HG03175 (cell line): ENCODE measurements around the gene MYH9.
"Not testable (repeated sequence)": the region's sequence is repeated elsewhere in the genome, so short reads cannot be mapped to it uniquely, and the experiment has no call there.

Experiments
- ATAC-seq: cut with Tn5 transposase; IDR thresholded peaks from one replicate; pipeline ENCODE4 v1.9.1; 2021; ENCODE audit warnings: mild to moderate bottlenecking, moderate library complexity; ENCODE audit not compliant: unreplicated experiment

The MYH9 gene

DNA sequence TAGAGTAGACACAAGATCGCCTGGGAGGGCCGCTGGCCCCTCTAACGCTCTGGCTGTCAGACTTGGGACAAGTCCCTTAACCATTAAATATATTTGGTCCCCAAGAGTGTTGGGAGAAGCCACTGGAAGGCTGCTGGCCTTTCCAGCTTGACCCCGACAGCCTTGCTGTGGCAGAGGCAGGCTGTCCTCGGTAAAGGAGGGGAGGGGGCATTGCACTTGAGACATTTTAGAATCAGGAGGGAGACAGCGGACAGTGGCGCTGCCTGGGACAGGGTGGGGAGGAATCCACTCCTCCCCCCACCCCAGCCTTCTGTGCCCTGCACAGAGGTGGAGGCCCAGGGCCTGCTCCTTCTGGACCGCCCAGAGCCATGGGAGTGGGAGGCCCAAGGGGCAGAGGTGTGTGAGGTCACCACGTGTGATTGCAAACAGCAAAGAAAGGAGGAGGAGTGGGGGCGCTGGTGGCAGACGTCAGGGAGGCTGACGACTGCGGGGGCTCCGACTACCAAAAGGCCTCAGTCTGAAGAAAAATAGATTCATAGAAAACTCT lies 105.9 kb downstream of the MYH9 start:
- ATAC-seq = no peak

DNA sequence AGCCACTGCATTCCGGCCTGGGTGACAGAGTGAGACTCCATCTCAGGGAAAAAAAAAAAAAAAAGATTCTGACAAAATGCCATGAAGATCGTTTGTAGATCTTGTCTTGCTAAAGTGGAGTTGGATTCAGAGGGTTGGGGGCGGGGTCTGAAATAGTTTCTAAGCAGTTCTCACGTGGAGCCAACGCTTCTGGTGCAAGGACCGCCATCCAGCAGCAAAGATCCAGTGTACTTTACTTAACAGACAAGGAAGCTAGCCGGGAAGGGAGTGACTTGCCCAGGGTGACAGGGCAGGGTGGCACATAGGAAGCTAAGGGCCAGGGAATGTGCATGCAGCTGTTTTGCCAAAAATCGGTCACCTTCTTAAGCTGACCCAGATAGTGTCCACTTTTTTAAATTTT lies 107.4 kb downstream of the MYH9 start:
- ATAC-seq = no peak

DNA sequence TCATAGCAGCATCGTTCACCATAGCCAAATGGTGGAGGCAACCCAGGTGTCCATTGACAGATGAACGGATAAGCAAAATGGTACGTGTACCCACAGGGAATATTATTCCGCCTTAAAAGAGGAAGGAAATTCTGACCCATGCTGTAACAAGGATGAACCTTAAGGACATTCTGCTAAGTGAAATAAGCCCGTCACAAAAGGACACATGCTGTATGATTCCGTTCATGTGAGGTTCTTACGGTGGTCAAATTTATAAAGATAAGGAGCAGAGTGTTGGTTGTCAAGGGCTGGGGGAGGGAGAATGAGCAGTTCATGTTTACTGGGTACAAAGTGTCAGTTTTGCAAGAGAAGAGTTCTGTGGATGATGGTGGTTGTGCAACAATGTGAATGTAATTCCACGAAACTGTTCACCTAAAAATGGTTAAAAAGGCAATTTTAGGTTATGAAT lies 108.5 kb downstream of the MYH9 start:
- no peak for ATAC-seq

DNA sequence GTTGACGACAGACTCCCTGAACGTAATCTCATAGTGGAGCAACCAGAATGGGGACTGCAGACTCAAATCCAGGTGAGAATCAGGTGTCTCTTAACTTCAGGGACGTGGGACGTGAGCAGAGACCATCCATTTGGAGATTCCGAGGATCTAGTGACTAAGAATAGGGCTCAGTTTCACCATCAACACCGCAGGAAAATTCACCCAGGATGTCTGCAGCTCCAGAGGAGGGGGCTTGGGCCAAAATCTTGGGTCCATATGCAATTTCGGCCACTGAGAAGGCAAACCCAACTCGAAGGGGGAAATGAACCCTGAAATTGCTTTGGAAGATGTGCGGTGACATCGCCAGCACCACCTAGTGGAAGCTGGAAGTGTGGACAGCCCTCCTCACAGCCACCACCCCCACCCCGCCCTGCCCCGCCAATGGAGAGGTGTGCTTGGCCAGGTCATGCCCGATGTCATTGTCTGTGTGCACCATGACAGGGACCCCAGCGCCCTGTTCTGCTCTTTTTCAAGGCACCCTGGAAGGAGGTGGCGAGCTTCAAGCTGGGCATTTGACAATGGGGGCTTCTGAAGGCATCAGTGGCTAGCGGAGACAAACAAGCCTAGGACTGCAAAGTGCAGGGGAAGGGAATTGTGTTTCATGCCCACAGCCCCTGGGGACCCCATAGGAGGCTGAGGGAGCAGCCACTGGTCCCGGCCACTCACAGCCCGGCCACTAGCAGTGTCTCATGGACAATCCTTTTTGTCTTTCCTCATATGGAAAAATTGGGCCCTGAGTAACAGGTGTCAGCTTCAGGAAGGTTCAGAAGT lies 110.1 kb downstream of the MYH9 start:
- ATAC-seq = no peak

DNA sequence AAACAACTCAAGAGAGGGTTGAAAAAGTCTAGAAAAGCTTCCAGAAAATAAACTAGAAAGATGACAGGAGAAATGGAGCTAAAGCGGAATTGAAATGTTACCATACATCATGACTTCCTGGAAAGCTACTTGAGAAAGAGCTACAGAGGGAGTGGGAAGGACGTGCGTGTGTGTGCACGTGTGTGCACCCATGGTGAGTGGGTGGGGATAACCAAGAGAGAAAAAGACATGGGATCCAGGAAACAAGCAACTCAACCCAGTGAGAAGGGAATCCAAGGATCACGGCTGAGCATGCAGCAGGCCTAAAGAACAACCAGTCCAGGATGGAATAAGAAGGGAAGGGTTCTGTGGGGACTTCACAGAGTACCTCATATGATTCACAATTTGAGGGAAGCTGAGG lies 113.2 kb downstream of the MYH9 start:
- no peak for ATAC-seq

DNA sequence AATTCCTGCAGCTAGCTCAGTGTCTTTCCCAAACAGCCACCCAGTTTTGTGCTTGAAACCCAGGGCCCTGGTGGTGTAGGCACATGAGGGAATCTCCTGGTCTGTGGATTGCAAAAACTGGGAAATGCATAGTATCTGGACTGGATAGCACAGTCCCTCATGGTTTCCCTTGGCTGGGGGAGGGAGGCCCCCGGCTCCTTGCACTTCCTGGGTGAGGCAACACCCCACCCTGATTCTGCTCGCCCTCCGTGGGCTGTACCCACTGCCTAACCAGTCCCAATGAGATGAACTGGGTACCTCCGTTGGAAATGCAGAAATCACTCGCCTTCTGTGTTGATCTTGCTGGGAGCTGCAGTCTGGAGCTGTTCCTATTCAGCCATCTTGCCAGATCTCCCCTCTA lies 115.8 kb downstream of the MYH9 start:
- ATAC-seq = not testable (repeated sequence)

DNA sequence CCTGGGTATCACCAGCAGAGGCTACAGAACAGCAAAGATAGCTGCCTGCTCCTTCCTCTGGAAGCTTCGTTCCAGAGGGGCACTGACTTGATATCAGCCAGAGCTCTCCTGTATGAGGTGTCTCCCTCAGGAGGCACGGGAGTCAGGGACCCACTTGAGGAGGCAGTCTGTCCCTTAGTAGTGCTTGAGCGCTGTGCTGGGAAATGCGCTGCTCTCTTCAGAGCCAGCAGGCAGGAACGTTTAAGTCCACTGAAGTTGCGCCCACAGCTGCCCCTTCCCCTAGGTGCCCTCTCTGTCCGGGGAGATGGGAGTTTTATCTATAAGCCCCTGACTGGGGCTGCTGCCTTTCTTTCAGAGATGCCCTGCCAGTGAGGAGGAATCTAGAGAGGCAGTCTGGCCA lies 116.5 kb downstream of the MYH9 start:
- ATAC-seq = not testable (repeated sequence)

DNA sequence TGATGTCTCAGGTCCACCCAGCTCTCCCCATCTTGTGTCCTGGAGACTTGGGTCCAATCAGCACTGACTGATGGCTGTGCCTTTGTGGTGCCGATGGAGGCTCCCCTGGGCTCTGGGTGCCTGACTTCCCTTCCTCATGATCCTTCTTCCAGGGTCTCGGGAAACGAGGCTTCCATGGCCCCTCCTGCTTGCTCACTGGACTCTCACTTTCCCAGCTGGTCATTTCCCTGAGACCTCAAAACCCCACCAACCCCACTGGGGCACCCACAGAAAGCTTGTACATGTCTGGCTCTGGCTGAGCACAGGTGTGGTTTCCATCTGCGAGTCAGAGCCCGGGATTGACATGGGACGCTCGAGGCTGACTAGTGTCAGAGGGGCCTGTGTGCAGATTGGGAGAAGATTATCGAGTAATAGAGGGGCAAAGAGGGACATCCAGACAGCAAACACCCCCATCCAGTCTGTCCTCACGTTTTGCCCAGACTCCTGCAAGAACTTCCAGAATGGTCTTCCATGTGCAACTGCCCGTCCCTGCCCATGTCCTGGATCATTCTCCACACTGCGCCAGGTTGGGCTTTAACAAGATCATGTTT lies 119.8 kb downstream of the MYH9 start:
- ATAC-seq = no peak

DNA sequence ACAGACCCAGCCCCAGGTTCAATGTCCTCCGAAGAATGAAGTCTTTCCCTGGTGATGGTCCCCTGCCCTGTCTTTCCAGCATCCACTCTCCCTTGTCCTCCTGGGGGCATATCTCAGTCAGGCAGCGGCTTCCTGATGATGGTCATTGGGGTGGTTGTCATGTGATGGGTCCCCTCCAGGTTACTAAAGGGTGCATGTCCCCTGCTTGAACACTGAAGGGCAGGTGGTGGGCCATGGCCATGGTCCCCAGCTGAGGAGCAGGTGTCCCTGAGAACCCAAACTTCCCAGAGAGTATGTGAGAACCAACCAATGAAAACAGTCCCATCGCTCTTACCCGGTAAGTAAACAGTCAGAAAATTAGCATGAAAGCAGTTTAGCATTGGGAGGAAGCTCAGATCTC lies 120.7 kb downstream of the MYH9 start:
- ATAC-seq = no peak

DNA sequence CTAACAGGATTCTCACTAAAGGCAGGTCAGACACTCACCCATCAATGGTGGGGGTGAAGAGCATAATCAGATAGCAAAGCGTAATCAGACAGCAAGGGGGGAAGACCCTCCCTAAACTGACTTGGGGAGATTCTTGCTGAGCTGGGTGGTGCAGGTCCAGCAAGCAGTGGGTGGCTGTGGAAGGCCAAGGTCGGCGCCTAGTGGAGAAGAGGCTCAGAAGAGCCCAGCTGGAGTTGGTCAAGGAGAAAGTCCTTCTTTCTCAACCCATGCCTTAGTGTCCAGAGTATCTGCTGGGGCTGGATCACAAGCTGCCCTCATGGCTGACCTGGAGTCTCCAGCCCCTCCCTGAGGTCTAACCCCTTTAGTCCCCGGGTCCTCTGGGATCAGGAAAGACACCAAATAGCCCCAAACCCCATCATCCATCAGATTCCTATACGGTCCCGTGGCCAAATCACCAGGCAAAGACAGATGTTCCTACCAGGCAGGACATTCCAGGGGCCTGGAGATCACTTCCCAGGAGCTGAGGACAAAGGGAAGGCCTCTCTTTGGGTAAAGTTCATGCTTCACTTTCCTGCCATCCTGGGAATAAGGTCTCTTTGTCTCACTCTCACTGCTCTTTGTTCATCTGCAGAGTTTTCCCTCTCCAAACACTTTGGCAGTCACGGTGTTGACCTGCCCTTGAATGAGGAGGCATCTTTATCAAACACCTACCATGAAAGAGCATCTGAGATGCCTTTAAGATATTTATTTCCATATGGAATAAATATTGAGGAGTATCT lies 123.7 kb downstream of the MYH9 start:
- not testable (repeated sequence) for ATAC-seq

DNA sequence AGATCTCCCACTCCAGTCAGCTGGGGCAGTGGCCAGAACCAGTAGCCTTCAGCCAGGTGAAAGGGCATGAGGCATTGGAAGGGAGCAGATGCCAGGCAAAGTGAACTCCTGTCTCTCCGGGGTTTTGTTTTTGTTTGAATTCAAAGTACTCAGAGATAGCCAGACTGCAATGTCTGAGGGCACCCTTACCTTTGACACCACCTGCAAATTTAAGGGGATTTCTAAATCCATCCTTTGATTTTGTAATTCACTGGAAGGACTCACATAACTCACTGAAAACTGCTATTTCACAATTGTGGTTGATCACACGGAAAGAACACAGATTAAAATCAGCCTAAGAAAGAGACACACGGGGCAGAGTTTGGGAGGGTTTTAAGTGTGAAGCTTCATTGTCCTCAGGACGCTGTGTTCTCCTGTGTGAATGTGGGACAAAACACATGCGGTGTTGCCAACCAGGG lies 124.5 kb downstream of the MYH9 start:
- not testable (repeated sequence) for ATAC-seq

DNA sequence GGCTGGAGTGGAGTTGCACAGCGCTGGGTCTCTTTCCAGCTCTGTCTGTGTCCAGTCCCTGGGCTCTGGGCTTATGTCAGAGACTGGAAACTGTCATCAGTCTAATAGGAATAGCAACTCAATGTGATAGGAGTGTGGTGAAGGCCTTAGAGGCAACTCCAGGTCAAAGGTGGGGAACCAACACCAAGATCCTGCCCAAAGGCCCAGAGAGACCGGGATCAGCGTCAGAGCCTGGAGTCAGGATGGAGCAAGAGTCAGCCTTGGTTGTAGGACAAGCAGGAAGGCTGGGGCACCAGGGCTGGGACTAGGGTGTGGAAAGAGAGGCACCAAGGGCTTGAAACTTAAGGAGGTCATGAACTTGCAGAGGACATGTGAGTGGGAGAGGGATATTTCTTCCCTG lies 125.5 kb downstream of the MYH9 start:
- ATAC-seq = not testable (repeated sequence)

DNA sequence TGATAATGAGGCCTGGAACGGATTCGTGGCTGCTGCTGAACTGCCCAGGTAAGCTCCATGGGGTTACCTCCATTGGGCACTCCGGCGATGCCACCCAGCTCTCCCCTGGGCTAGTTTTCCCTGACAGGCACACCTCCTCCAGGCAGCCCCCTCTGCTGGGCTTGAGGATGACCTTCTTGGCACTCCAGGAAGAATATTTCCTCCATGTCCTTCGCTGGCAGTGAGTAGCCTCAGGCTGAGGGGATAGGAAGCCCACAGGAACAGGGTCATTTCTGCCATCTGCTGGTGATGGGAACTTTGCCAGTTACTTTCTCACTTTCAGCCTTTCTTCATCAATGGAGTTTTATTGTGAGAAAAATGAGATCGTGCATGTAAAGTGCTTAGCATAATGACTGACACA lies 126.1 kb downstream of the MYH9 start:
- not testable (repeated sequence) for ATAC-seq

DNA sequence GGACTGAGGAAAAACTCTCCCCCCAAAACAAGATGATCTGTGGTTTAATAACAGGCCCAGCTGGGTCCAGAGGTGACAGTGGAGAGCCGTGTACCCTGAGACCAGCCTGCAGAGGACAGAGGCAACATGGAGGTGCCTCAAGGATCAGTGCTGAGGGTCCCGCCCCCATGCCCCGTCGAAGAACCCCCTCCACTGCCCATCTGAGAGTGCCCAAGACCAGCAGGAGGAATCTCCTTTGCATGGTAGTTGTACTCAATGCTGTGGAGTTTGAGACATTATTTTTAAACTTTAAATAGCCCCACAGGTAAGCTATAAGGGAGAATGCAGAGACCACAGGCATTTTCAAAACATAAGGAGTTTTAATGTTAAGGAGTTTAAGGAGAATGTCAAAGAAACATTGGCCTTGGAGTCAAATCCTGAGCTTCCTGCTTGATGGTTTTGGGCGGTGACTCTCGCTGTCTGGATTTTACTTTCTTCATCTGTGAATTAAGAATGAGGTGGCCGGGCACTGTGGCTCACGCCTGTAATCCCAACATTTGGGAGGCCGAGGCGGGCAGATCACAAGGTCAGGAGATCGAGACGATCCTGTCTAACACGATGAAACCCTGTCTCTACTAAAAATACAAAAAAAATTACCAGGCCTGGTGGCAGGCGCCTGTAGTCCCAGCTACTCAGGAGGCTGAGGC lies 128.0 kb downstream of the MYH9 start:
- ATAC-seq = no peak

DNA sequence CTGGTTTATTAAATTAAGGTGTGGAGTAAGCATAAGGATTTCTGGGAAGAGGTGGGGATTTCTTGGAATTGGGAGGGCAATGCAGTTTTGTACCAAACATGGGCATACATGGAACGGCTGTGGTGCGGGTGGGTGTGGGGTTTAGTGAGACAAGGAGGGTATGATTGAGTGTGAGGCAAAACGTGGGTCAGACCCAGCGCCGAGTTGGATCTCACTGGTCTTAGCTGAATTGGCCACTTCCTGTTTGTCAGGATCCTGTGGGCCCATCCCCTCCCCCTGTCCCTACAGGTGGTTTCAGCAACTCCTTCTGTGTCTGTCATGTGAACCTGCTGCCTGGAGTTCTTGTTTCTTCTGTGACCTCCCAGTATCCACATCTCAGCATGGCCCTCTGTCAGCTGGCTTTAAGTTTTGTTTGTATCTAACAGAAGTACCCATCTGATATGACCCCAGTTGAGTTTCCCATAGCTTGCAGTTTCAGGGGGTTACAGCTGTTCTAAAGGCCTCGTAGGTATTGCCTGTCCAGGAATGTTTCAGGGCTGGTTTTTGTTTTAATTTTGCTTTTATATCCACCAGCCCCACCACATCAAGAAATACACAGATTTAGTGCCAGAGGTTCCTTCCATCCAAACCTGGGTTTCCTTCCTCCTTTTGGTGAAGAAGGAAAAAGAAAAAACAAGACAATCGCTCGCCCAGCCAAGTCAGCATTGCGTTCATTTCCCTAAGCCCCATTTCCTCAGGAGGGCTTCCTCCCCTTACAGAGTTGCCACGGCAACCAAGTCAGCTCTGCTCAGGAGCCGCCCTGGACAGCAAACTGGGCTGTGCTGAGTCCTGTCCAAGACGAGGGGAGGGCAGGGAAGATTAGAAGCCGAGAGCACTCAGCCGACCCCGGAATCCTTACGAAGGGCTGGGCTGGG lies 128.8 kb downstream of the MYH9 start:
- no peak for ATAC-seq

DNA sequence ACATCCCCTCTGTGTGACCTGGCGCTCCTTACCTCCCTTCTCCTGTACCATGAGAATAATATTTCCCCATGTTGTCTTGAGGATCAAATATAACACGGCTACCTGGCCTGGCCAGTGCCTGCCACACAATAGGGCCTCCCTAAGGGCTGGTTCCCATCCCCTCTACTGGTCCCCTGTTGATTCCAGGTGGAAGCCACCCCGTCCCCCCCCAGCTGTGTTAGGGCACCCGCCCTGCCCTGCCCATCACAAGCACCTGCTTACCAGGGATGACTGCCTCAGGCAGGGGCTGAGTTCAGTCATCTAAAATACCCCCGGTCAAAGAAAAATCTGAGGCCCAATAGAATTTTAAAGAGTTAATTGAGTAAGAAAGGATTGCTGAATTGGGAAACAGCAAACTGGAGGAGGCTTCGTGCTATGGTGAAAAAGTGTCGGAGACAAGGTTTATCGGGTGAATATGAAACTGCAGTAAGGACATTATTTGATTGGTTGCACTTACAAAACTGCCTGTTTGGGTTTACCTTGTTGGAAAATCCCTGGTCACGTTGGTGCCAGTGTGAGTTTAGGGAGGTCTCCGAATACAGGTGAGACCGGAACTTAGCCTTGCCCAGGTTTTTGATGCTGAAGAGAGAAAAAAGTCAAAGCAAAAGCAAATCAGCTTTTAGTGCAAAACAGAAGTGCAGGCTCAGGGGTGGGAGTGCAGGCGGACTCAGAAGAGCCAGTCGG lies 129.7 kb downstream of the MYH9 start:
- no peak for ATAC-seq

DNA sequence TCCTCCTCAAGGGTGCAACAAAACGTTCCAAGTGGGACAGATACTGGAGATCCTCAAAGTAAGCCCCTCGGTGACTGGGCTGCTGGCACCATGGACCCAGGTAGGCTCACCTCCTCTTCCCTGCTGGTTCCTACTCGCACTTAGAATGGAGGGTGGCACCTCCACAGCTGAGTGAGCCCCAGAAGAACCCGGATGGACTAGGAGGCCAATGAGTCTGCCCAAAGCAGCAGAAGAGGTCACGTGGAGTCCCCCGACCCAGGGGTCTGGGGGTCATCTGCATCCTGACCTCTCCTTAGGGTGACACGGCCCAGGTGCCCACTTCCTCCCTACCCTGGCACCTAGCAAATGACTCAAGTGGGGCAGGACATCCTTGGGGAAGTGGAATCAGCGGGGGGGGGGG lies 130.5 kb downstream of the MYH9 start:
- ATAC-seq = no peak

DNA sequence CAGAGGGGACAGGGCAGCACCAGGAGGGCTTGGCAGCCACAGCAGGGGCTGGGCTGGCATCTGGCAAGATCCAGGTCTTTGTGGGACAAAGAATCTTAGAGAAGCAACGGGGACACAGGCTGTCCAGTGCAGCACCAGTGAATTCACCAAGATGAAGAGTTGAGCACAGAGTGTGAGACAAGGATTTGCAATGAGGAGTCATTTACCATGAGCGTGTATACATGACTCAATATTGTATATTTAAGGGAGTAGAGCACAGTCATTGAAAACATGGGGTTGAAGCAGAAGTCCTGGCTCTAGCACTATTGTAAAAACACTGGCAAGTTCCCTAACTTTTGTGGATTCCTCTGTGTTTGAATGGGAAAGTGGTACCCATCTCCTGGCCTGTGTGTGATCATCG lies 131.3 kb downstream of the MYH9 start:
- no peak for ATAC-seq

DNA sequence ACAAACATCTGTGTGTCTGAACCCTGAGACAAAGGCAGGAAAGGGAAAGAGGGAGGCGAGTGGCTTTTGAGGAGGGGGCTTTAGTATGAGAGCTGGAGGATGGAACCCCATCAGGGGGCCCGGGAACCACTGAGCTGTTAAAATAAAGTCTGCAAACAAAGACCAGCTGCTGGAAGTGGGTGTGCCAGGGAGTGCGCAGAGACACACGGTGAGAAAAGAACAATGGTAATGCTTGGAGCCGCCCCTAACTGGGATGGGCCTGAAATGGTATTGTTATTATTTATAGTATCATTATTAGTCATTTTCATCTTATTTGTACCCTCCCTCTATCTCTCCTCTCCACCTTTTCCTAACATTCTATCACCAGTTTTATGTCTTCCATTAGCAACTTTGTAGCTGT lies 132.2 kb downstream of the MYH9 start:
- not testable (repeated sequence) for ATAC-seq
